Lung (tissue), 12 donors: ENCODE data around the gene TBCK. TPM values are rescaled to one million over a fixed set of nuclear protein-coding genes. Genes with fewer than 3 reads are reported as not detected.

Experiments
- ATAC-seq: fragments of 200-7000 bp; cut with Tn5 transposase; one replicate; pipeline ENCODE4 v1.9.1; 2020; ENCODE audit warnings: moderate number of reproducible peaks; ENCODE audit not compliant: insufficient read depth, low FRiP score
- DNase-seq, 3 donors: peaks; one replicate each; pipeline ENCODE4 v3.0.0-alpha.2; 2013 to 2017
- H3K27ac ChIP-seq, 2 donors: one replicate each; pipeline ENCODE4 v1.5.1; 2013; ENCODE audit warnings: mild to moderate bottlenecking in 2 of 2, moderate library complexity in 2 of 2, control low read depth in 1 of 2, inconsistent platforms in 1 of 2, low read depth in 1 of 2, low read length in 1 of 2
- H3K27me3 ChIP-seq, 3 donors: one replicate each; pipeline ENCODE4 v1.5.1; 2013; ENCODE audit warnings: low read length in 2 of 3; ENCODE audit not compliant: control insufficient read depth in 3 of 3, insufficient read depth in 3 of 3
- H3K36me3 ChIP-seq, 4 donors: one replicate each; pipeline ENCODE4 v1.5.1; 2013; ENCODE audit warnings: low read length in 4 of 4, mild to moderate bottlenecking in 1 of 4, moderate library complexity in 1 of 4; ENCODE audit not compliant: control insufficient read depth in 4 of 4, insufficient read depth in 4 of 4
- H3K4me1 ChIP-seq, 5 donors: one replicate each; pipeline ENCODE4 v1.5.1; 2013; ENCODE audit warnings: low read length in 5 of 5, mild to moderate bottlenecking in 2 of 5, moderate library complexity in 1 of 5; ENCODE audit not compliant: control insufficient read depth in 5 of 5, insufficient read depth in 5 of 5
- H3K4me3 ChIP-seq: one replicate; pipeline ENCODE4 v1.5.1; 2013; ENCODE audit warnings: mild to moderate bottlenecking, control low read depth, moderate library complexity
- H3K9ac ChIP-seq, 2 donors: one replicate each; pipeline ENCODE4 v1.5.1; 2013; ENCODE audit warnings: low read length in 2 of 2, control low read depth in 1 of 2; ENCODE audit not compliant: insufficient read depth in 1 of 2
- H3K9me3 ChIP-seq, 4 donors: one replicate each; pipeline ENCODE4 v1.5.1; 2013; ENCODE audit warnings: low read length in 3 of 4, mild to moderate bottlenecking in 1 of 4, moderate library complexity in 1 of 4; ENCODE audit not compliant: control insufficient read depth in 4 of 4, insufficient read depth in 3 of 4
- WGBS, 2 donors: extraction: QIAGEN DNeasy Blood & Tissue Kit; methylation state at CpG; one replicate each; pipeline ENCODE4 v1.1.7; 2013; 5-methylcytosine and 5-hydroxymethylcytosine counted together
- polyA plus RNA-seq, 2 donors: library from polyadenylated mRNA; stranded (reverse); fragments of 200-250 nt; gene quantifications; one replicate each; pipeline ENCODE4 v1.2.1, GENCODE V29; 2013
- total RNA-seq, 2 donors: library from RNA; depleted of rRNA in 1 of 2; stranded (reverse); fragments of >200 nt in 1 of 2; gene quantifications; one replicate each; pipeline ENCODE4 v1.2.1, GENCODE V29; 2014 to 2021
- TF ChIP-seq, protein P1 (sequence below): IDR thresholded peaks from 2 replicates; pipeline ENCODE4 v1.5.1; 2012; ENCODE audit warnings: mild to moderate bottlenecking; ENCODE audit errors: control extremely low read depth, extremely low read depth
- donor health status: control.
- donor health status: control.
- donor health status: Bipolar disorder and iron deficiency.
- donor health status: healthy.
- donor health status: DM: yes; HTN: yes; CAD: no.

The TBCK gene
- total and polyA plus RNA-seq, 4 donors = 6.7 to 71.2 (median 18.6) TPM

DNA sequence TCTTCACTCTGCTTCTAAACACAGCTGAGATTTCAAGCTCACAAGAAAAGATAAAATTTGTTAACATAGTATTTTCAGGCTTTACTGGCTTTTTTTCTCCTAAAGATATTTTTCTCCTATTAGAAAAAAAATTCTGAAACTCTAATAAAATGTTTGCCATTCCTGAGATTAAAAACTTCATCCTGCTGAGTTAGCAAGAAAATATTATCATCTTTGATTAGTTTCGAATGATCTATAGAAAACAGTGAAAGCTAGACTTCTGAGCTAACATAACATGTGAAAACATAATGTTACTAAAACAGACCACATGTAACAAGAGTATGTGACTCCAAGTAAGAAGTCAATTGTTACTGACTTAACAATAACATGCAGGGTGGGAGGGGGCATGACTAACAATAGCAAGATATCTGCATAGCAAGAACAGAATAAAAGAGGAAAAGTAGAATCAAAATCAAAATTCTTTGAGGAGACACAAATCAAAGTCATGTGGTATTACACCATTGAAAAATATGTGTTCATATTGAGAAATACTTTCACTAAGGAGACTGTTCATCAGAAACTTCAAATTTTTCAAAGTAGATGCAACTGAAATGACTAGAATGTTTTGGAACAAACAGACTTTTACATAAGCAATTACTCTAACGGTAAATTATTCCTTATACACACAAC lies 14.5 kb downstream of the TBCK start:
- H3K36me3 ChIP-seq = peaks cover 0 to 4% (median 2%) of the 10 kb centered on the region in 4 donors
- H3K27ac ChIP-seq = no peak overlapping the region
- ATAC-seq (no peak), DNase-seq (no peak)
- no peaks in the 10 kb centered on the region for H3K27me3 ChIP-seq
- TF ChIP-seq, protein P1, sequence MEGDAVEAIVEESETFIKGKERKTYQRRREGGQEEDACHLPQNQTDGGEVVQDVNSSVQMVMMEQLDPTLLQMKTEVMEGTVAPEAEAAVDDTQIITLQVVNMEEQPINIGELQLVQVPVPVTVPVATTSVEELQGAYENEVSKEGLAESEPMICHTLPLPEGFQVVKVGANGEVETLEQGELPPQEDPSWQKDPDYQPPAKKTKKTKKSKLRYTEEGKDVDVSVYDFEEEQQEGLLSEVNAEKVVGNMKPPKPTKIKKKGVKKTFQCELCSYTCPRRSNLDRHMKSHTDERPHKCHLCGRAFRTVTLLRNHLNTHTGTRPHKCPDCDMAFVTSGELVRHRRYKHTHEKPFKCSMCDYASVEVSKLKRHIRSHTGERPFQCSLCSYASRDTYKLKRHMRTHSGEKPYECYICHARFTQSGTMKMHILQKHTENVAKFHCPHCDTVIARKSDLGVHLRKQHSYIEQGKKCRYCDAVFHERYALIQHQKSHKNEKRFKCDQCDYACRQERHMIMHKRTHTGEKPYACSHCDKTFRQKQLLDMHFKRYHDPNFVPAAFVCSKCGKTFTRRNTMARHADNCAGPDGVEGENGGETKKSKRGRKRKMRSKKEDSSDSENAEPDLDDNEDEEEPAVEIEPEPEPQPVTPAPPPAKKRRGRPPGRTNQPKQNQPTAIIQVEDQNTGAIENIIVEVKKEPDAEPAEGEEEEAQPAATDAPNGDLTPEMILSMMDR = no peak
- H3K9me3 ChIP-seq = no peaks in the 10 kb centered on the region
- H3K4me3 ChIP-seq = no peak overlapping the region
- no peak overlapping the region for H3K9ac ChIP-seq
- WGBS, 2 donors = 89 to 93% methylated on average over 2 of the region's 2 CpGs
- no peaks in the 10 kb centered on the region for H3K4me1 ChIP-seq

DNA sequence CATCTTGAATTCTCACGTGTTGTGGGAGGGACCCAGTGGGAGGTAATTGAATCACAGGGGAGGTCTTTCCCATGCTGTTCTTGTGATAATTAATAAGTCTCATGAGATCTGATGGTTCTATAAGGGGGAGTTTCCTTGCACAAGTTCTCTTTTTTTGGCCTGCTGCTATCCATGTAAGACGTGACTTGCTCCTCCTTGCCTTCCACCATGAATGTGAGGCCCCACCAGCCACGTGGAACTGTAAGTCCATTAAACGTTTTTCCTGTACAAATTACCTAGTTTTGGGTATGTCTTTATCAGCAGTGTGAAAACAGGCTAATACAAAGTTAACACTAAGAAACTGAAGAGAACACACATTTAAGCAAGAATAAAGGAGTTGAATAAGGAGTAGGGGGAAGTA lies 16.0 kb downstream of the TBCK start:
- Histone ChIP-seq H3K27ac (no peak overlapping the region), H3K27me3 (no peaks in the 10 kb centered on the region), H3K36me3 (peaks cover 0 to 2% (median 1%) of the 10 kb centered on the region in 4 donors), H3K4me1 (no peaks in the 10 kb centered on the region), H3K9ac (no peak overlapping the region), H3K4me3 (no peak overlapping the region), H3K9me3 (no peaks in the 10 kb centered on the region)
- 87 to 96% methylated on average over 4 of the region's 4 CpGs for WGBS, 2 donors
- ATAC-seq = no peak
- DNase-seq = no peak
- TF ChIP-seq, protein P1 = no peak

DNA sequence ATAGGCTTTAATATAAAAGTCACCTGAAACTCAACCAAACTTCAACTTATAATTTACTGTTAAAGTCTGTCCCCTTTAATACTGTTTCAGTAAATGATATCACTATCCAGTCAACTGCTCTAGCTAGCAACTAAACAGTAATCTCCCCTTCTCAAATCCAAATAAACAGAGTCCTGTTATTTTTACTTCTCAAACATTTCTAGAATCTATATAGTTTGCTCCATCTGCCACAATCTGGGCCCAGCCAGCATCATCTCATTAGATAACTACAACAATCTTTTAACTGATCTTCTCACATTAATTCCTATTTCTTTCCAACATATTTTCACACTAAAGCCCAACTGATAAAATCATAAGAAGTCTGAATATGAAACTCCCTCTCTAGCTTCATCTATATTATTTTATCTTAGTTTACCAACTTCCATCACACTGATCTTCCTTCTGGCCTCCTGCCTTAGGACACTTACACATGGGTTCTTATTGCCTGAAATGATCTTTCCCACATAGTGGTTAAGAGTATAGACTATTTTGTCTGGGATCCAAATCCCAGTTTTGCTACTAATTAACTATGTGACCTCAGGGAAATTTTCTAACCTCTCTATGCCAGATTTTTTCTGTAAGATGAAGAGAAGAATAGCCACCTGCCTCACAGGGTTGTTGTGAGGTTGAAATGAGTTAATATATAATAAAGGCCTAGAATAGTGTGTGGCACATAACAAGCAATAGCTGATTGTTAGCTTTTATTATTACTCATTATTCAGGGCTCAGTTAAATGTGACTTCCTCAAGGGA lies 18.6 kb downstream of the TBCK start:
- Histone ChIP-seq H3K27me3 (no peaks in the 10 kb centered on the region), H3K4me3 (no peak overlapping the region), H3K27ac (no peak overlapping the region), H3K9ac (no peak overlapping the region), H3K4me1 (no peaks in the 10 kb centered on the region), H3K9me3 (no peaks in the 10 kb centered on the region), H3K36me3 (peaks cover 3 to 11% (median 7%) of the 10 kb centered on the region in 4 donors)
- TF ChIP-seq, protein P1 = no peak
- no peak for DNase-seq
- ATAC-seq = no peak
